HUES6 (cell line): Measurements from ENCODE around the gene SOX18.

Experiments used
- H3K27ac ChIP-seq: 2 replicates; pipeline ENCODE4 v1.7.0; 2013; ENCODE audit warnings: low read depth, mild to moderate bottlenecking, low read length, inconsistent platforms
- H3K27me3 ChIP-seq: 2 replicates; pipeline ENCODE4 v1.6.1; 2013; ENCODE audit warnings: low read length; ENCODE audit not compliant: control insufficient read depth, insufficient read depth
- H3K36me3 ChIP-seq: 2 replicates; pipeline ENCODE4 v1.6.1; 2013; ENCODE audit warnings: low read length; ENCODE audit not compliant: control insufficient read depth, insufficient read depth
- H3K4me1 ChIP-seq: 2 replicates; pipeline ENCODE4 v1.6.1; 2013; ENCODE audit warnings: low read length; ENCODE audit not compliant: control insufficient read depth, insufficient read depth
- H3K4me3 ChIP-seq: 2 replicates; pipeline ENCODE4 v1.5.1; 2013; ENCODE audit warnings: low read depth, low read length
- H3K9ac ChIP-seq: one replicate; pipeline ENCODE4 v1.6.1; 2013; ENCODE audit warnings: mild to moderate bottlenecking, low read length
- H3K9me3 ChIP-seq: 2 replicates; pipeline ENCODE4 v1.6.1; 2013; ENCODE audit warnings: low read depth, low read length; ENCODE audit not compliant: control insufficient read depth, insufficient read depth

SOX18 gene

GRCh38 chr20:64039293-64040160 lies 9.9 kb downstream of the SOX18 start:
- peaks cover 67% of the 10 kb centered on the region for H3K27me3 ChIP-seq
- H3K36me3 ChIP-seq, result peaks cover 5% of the 10 kb centered on the region; the same call in 1 of the 2 replicates
- no peak overlapping the region for H3K27ac ChIP-seq
- peak overlapping the region; percentile 80 for H3K4me3 ChIP-seq
- no peaks in the 10 kb centered on the region for H3K9me3 ChIP-seq
- H3K9ac ChIP-seq, result no peak overlapping the region
- H3K4me1 ChIP-seq, result peaks cover 41% of the 10 kb centered on the region

DNA sequence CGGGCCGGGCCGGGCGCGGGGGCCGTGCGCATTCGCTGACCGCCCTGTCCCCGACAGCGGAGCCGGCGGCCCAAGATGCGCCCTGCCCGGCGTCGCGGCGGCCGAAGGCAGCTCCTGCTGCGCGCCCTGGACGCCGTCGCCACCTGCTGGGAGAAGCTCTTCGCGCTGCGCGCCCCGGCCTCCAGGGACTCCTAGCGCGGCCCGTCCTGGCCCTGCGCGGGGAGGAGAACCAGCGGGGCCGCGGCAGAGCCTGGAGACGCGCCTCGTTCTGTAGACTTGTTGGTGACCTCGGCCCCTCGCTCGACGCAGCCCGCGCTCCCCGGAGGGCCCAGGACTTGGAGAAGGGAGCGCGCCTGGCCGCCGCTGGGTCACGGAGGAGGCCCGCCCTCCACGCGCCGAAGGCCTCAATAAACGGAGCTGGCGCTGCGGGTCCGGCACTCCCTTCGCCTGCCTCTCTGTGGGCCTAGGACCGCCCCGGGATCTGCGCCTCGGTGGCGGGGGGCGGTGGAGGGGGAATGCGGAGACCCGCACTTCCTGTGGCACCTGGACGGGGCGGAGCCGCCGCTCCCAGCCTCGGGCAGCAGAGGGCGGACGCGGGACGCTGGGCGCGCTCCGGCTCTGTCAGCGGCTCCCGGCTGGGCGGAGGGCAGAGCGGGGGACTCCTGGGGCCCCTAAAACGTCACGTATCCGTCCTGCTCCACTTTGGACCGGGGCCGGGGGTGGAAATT lies 10.7 kb downstream of the SOX18 start:
- Histone ChIP-seq H3K27me3 (peaks cover 61% of the 10 kb centered on the region), H3K27ac (no peak overlapping the region), H3K9ac (no peak overlapping the region), H3K36me3 (peaks cover 11% of the 10 kb centered on the region), H3K4me3 (peak overlapping the region; percentile 80), H3K9me3 (no peaks in the 10 kb centered on the region), H3K4me1 (peaks cover 39% of the 10 kb centered on the region)

GRCh38 chr20:64038224-64038564 lies 11.2 kb downstream of the SOX18 start:
- Histone ChIP-seq H3K27ac (no peak overlapping the region), H3K4me3 (peak overlapping the region; percentile 80), H3K36me3 (peaks cover 14% of the 10 kb centered on the region), H3K4me1 (peaks cover 39% of the 10 kb centered on the region), H3K9me3 (no peaks in the 10 kb centered on the region), H3K27me3 (peaks cover 57% of the 10 kb centered on the region), H3K9ac (no peak overlapping the region)

GRCh38 chr20:64037498-64038213 lies 11.8 kb downstream of the SOX18 start:
- Histone ChIP-seq H3K4me3 (peak overlapping the region; percentile 80), H3K36me3 (peaks cover 20% of the 10 kb centered on the region), H3K9ac (no peak overlapping the region), H3K27ac (no peak overlapping the region), H3K4me1 (peaks cover 39% of the 10 kb centered on the region), H3K9me3 (no peaks in the 10 kb centered on the region), H3K27me3 (peaks cover 57% of the 10 kb centered on the region)

DNA sequence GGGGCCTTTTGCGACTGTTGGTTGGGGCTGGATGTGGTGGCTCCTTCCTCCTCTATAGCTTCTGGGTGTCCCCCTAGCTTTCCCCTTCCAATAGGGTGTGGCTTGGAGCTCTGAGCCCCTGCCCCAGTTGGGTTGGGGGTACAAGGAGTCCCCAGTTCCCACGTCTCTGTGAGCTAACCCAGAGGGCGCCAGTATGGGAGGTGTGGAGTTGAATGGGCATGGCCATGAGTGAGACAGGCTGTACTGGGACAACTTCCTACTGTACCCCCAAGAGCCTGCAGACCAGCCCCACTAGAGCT lies 12.3 kb downstream of the SOX18 start:
- Histone ChIP-seq H3K9ac (peak overlapping the region; percentile 9), H3K4me3 (no peak overlapping the region)

GRCh38 chr20:64036346-64037198 lies 12.9 kb downstream of the SOX18 start:
- peak overlapping the region; percentile 13; the same call in 1 of the 2 replicates for H3K27ac ChIP-seq
- peaks cover 30% of the 10 kb centered on the region for H3K36me3 ChIP-seq
- no peaks in the 10 kb centered on the region for H3K9me3 ChIP-seq
- H3K27me3 ChIP-seq, result peaks cover 47% of the 10 kb centered on the region
- peak overlapping the region; percentile 24 for H3K9ac ChIP-seq
- no peak overlapping the region; the same call in 1 of the 2 replicates for H3K4me3 ChIP-seq
- peaks cover 31% of the 10 kb centered on the region for H3K4me1 ChIP-seq

More for the DNA sequence above, 12.3 kb downstream of the SOX18 start:
- no peaks in the 10 kb centered on the region for H3K9me3 ChIP-seq
- peaks cover 24% of the 10 kb centered on the region for H3K36me3 ChIP-seq
- H3K4me1 ChIP-seq, result peaks cover 37% of the 10 kb centered on the region
- no peak overlapping the region for H3K27ac ChIP-seq
- peaks cover 53% of the 10 kb centered on the region for H3K27me3 ChIP-seq

DNA sequence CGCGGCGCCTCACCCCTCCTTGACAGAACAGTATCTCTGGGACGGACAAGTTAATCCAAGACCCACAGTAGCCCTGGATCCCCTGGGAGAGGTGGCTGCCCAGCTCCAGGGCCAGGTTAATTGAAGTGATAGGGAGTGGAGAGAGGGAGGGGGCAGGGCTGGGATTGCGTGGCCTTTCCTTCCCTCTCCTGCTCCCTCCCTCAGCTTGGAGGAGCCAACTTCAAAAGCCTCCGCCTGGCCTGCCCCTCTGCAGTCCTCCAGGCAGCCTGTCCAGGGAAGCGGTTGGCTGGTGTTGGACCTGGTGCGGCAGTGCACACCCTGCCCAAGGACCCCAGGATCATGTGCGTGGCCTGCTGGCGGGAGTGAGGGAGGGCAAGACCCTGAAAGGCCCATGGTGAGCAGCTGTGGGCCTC lies 13.5 kb downstream of the SOX18 start, which contains the start of gene C20orf204:
Gene C20orf204 (plus strand): TSS at position 250 of the 413 bp plus-strand sequence. CDS start 142 bp downstream, at position 392.
- H3K4me3 ChIP-seq, result no peak within 1 kb of the TSS; the same call in 1 of the 2 replicates
- peak within 1 kb of the TSS; percentile 13; the same call in 1 of the 2 replicates for H3K27ac ChIP-seq
- peak within 1 kb of the TSS; percentile 24 for H3K9ac ChIP-seq
- H3K4me1 ChIP-seq, result peaks cover 26% of the 10 kb centered on the region
- H3K27me3 ChIP-seq, result peaks cover 41% of the 10 kb centered on the region
- no peaks in the 10 kb centered on the region for H3K9me3 ChIP-seq
- peaks cover 34% of the 10 kb centered on the region for H3K36me3 ChIP-seq

DNA sequence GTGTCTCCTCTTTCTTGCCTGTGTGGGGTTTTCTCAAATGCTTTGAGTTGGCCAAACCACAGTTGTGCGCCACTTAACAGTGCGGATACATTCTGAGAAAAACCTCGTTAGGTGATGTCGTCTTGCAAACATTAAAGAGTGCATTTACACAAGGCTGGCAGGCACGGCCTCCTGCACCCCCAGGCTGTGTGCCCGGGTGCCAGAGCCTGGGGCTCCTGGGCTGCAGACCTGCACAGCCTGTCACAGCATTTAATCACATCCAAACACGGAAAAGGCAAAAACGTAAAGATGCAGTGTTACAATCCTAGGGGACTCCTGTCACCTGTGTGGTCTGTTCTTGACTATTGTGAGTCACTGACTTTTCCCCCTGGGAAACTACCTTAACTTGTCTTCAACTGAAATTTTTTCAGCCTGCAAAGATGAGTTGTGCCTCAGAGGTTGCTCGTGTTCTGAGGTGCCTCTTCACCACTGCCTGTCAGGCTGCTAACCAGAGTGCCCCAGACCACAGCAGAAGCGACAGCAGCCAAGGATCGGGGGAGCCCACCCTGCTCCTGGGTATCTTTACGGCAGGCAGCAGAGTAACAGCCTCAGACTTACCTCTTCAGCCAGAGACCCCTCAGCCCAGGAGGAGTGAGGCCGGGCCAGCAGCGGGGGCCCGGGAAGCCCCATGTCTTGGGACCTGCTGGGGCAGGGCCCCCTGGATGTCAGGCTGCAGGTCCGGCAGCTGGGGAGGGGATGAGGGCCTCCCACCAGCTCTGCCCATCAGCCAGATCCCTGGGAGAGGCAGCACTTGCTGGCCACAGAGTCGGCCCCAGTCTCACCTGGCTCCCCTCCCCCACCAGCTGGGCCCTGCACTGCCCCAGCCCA lies 14.1 kb downstream of the SOX18 start:
- Histone ChIP-seq H3K9me3 (no peaks in the 10 kb centered on the region), H3K4me1 (peaks cover 26% of the 10 kb centered on the region), H3K27ac (peak overlapping the region; percentile 13; the same call in 1 of the 2 replicates), H3K9ac (no peak overlapping the region), H3K36me3 (peaks cover 40% of the 10 kb centered on the region), H3K4me3 (no peak overlapping the region), H3K27me3 (peaks cover 34% of the 10 kb centered on the region)

DNA sequence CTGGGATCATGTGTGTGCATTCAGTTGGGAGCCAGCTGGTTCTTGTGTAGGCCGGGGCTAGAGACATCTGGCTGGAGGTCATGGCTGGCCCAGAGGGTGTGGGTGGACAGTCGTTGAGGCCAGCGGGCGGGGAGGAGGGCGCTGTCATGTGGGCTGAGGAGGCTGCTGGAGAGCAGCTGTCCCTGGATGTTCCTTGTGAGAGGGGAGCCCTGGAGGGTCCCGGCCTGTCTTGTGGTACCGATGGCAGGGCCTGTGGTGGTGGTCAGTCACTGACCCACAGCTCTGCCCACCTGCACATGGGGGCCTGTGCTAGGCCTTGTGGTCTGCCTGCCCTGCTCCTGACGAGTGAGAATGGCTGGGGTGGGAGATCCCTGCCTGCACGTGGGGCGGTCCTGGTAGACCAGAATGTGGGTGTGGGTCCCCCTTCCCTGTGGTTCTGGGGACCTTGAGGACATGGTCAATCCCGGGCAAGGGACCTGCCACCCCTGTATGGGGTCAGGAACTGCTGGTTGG lies 15.4 kb downstream of the SOX18 start:
- H3K9ac ChIP-seq, result no peak overlapping the region
- no peak overlapping the region for H3K4me3 ChIP-seq
- H3K27ac ChIP-seq, result no peak overlapping the region
- peaks cover 53% of the 10 kb centered on the region for H3K36me3 ChIP-seq
- peaks cover 22% of the 10 kb centered on the region for H3K27me3 ChIP-seq
- H3K4me1 ChIP-seq, result peaks cover 26% of the 10 kb centered on the region
- H3K9me3 ChIP-seq, result no peaks in the 10 kb centered on the region
